Cortex of kidney (tissue), 1 donor: ENCODE data around the gene PATL1.

ENCODE experiments used
- DNase-seq: peaks from one replicate; lab custom pipeline; 2025; lab: John Stamatoyannopoulos, UW

Gene PATL1

GRCh38 chr11:59614277-59615119 lies 54.3 kb downstream of the PATL1 start:
- no peak for DNase-seq

GRCh38 chr11:59611570-59612565 lies 57.0 kb downstream of the PATL1 start:
- no peak for DNase-seq

GRCh38 chr11:59610289-59610688 lies 58.5 kb downstream of the PATL1 start:
- DNase-seq = no peak

DNA sequence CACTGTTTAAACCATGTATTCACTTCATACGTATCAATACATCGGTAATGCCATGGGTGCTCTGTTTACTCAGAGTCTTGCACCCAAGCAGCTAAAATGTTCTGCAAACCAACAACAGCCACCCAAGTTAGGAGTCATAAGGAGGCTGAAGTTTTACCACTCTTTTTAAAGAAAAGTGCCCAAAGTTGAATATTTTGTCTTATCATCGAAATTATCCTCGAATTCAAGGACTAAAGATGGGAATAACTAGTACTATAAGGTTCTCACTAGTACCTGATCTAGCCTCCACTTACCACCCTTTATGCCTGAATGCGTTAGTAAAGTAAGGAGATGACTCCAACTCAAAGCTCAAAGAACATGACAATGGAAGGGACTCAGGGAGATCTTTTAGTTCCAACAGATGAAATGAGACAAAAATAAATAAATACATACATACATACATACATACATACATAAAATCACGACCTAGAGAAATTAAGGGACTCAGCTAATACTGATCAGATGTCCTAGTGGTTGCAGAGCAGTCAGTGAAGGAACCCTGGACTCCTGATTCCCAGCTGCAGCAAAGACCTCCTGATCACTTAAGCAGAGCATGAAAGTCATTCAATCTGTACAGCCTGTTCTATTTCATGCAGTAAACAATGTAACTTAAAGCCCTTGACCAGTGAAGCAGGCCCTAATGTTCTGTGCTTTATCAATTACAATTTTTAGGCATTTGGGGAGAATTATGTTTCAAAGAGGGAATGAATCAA lies 61.0 kb downstream of the PATL1 start:
- no peak for DNase-seq

DNA sequence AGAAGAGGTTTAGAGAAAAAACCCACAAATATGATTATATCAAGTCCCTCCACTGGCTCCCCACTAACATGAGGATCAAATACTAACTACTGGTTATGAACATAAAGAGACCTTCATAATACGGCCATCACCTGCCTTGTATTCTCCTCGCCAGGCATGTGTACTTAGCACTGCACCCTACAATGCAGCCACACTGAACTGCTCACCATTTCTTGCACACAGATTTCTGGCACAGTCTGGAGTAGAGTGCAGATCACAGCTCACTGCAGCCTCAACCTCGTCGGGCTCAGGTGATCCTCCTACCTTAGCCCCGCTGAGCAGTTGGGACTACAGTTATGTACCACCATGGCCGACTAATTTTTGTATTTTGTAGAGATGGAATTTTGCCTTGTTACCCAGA lies 66.4 kb downstream of the PATL1 start:
- DNase-seq = no peak

DNA sequence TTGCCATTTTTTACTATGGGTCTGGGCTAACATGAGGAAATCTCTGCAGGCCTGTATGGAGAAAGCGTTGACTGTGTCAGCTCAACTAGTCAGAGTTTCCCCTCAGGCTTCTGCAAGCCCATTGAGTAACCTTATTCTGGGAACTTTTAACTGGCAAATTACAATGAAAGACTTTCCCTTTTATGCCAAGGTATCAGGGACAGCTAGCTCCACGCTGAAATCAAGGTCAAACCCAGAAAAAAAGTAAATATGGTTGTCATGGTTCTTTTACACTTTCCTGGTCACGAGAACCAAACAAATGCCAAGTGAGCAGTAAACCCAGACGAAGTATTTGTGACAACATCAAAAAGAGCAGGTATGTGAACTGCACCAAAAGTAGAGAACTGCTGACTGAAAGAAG lies 67.0 kb downstream of the PATL1 start:
- DNase-seq = no peak

GRCh38 chr11:59600636-59601035 lies 68.2 kb downstream of the PATL1 start:
- no peak for DNase-seq

GRCh38 chr11:59600234-59600633 lies 68.6 kb downstream of the PATL1 start:
- DNase-seq = no peak

DNA sequence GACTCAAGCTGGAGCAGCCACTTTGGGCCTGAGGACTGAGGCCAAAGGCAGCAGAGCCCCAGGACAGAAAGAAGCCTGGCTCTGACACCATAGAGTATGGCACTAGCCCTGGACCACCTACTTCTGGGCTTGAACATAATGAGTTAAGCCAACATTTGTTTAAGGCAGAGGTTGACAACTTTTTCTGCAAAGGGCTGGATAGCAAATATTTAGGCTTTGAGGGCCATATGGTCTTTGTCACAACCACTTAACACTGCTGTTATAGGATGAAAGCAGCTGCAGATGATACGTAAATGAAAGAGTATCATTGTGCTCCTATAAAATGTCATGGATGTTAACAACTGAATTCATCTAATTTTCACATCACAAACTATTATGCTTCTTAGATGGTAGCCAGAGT lies 69.9 kb downstream of the PATL1 start:
- no peak for DNase-seq
